NCI-H510A treated with DMSO at 0.1 percent for 48 hours (cell line): ENCODE data around the gene E2F2.

Experiments
- DNase-seq: peaks from one replicate; lab custom pipeline; 2025; lab: John Stamatoyannopoulos, UW

The E2F2 gene

DNA sequence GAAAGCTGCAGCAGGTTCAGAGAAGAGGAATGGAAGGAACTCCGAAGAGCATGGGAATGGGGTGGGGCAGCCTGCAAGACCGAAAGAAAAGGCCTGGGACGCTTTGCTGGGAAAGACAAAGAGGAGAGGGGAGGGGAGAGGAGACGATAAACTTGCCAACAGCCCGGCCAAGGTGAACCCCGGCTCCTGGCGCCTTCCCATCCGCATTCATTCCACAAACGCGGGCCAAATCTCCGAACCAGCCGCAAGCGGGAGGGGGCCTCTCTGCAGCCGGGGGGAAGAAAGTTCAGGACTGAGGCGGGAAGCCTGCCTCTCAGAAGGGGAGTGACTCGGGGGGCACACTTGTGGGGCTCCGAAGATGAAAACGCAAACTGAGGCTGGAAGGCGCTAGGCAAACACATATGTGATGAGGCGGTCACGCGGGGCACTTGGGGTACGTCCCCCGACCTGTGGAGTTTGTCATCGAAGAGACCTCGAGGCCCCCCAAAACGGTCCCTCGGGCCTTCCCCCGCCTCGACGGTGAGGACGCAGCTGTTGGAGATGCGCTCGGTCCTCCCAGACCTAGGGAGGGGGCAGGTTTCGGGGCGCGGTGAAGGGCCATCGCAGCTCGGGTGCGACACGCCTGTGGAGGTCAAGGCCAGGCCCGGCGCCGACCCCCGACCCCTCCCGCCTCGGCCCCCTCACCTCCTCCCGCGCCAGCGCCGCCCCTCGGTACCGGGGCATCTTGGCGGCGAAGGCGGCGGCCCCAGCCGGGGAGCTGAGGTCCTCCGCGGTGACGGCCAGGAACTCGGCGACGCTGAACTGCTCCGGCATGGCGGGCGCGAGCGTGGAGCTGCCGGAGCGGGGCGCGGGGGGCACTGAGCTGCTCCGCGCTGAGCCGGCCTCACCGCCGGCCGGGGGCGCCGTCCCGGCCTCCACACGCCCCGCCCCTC, 47.4 kb downstream of the E2F2 start, which contains the start of gene ASAP3:
ASAP3 (minus strand) TSS at position 859 of the 932 bp plus-strand sequence; CDS start at position 813, 46 bp downstream.
- no peak for DNase-seq

DNA sequence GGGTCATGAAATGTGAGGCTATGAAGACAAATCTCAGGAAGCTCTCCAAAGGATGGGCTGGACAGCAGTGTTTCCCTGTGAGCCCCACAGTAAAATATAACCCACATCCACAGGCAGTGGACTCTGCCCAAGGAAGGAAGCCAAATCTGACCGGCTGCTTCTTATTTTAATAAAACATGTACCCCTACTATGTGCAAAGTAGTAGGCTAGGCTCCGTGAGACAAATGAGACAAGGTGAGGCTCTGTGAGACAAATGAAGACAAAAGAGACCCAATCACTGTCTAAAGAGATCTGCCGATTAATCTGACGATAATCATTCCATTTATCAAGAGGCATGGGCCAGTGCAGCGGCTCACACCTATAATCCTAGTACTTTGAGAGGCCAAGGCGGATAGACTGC, 49.1 kb downstream of the E2F2 start:
- no peak for DNase-seq

DNA sequence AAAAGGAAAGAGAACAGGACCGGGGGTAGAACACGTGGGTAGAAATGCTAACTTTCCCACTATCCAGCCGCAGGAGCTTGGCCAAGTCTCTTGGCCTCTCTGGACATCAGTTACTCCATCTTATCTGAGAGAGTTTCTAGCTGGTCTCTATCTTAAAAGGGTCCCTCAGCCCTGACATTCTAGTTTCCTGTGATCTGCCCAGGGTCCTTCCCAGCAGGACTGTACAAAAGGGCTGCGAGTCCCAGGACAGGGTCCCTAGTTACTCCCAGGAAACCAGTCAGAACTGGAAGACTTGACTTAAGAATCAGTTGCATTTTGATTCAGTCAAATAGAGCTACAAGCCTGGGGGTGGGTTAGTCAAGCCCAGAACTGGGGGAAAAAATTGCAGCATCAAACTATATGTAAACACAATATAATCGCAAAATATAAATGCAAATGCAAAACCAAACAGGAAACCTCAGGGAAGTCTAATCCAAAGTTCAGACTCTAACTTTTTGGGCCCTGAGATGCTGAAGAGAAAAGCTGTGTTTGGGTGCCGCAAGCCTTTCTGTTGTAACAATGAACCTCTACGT, 49.9 kb downstream of the E2F2 start:
- DNase-seq: no peak

DNA sequence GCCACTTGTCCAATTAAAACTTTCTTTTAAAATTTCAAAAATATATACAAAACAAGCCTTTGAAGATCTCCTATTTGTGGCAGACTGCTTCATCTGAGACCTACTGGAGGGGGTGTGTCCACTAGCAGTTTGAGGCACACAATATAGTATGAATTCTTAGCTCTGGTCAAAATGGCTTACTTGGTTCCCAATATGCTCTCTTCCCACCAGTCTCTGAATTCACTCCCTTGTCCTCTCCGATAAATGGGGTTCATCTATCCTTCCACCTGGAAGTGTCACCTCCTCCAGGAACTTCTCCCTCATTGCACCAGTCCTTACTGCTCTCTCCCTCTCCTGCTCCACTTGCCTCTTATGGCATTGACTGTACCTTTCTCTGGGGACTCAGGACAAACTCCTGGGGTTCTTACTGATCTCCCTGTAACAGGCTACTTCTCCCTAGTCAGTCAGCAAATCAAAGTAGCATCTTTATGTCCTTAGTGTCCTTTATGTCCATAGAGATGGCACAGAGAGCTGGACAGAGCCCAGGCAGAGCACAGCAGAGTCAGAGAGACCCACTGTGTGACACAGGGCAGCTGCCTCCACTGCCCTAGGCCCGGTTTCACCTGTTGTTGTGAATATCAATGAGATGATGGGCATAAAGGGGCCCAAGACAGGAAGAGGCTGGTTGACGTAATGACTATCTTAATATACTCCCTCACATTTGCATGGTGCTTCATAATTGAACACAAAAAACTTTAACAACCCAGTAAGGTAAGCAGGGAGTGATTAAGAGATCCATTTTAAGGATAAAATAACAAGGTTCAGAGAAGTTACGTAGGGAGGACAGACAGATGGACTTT, 50.6 kb downstream of the E2F2 start:
- DNase-seq: no peak

GRCh38 chr1:23479666-23479941, 51.4 kb downstream of the E2F2 start:
- DNase-seq: no peak

GRCh38 chr1:23478896-23479665, 52.0 kb downstream of the E2F2 start:
- peak; percentile 18 for DNase-seq

- DNase-seq: no peak
Measured at GRCh38 chr1:23477359-23478144, 53.5 kb downstream of the E2F2 start.

- DNase-seq: no peak
Measured at GRCh38 chr1:23475641-23476040, 55.4 kb downstream of the E2F2 start.

DNA sequence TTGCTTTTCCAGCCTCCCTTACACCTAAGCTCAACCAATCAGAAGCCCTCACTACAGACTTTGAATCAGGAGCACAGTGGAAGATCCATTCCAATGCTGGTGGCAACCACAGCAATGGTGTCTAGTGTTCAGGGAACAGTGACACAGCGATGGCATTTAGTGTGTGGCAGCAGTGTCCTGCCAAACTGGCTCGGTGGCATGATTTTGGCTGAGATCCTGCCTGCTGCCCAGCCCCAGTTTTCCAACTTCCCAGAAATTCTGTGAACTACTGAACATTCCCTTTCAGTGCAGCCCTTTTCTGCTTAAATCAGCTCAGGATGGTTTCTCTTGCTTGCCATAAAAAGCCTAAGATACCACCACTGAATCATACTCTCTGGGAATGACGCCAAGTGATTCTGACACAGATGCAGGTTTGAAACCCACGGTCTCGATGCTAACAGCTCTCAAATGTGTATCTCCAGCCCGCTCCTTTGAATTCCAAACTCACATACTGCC, 55.9 kb downstream of the E2F2 start:
- DNase-seq: no peak

DNA sequence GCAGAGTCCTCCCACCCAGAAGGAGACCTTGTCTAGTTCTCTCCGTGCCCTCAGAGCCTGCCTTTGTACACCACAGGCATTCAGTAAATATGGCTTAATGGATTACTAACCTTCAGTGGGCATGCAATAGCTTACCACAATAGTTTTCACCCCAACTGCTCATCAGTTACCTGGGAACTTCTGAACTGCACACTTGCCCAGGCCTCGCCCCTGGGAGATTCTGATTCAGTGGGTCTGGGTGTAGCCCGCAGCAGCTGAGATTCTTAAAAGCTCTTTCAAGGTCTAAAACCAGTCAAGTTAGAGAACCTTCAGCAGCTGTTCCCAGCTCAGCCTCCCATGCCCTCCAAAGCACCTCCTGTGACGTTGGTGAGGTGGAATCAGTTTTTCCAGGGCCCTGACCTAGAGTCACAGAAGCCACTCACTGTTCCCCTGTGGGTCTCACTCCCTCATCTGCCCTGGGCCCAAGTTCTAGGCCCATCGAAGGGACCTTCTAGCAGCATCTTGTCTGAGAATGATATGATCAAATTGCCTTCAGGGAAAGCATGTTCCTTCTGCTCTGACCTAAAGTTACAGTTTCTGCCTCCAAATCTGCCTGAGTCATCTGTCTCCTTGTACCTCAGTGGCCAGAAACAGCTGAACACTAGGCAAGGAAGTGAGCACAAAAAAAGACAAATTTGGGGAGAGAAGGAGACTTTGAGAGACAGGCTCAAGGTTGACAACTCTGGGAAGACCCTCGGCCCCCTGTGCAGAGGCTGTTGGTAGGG, 57.8 kb downstream of the E2F2 start:
- DNase-seq: no peak

GRCh38 chr1:23472351-23473036, 58.5 kb downstream of the E2F2 start:
- DNase-seq: no peak

DNA sequence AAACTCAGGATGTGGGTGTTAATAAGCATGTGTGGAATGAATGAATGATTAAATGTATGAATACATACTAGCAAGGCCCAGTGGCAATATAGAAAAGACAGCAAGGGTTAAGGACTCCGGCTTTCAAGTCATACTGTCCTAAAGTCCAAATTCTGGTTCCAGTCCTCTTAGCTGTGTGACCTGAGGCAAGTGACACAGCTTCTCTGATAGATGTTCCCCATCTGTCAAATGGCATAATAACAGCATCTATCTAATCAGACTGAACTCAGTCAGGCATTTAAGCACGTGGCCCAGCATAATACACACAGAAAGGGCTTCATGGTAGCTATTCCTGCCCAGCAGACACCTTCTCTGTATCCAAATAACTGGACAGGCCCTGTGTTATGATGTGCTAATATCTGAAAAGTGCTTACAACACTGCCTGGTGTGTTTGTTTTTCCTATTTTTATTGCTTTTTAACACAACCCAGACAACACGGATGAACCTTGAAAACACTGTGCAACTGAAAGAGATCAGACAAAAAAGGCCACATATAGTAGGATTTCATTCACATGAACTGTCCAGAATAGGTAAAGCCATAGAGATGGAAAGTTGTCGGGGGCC, 59.5 kb downstream of the E2F2 start:
- no peak for DNase-seq

DNA sequence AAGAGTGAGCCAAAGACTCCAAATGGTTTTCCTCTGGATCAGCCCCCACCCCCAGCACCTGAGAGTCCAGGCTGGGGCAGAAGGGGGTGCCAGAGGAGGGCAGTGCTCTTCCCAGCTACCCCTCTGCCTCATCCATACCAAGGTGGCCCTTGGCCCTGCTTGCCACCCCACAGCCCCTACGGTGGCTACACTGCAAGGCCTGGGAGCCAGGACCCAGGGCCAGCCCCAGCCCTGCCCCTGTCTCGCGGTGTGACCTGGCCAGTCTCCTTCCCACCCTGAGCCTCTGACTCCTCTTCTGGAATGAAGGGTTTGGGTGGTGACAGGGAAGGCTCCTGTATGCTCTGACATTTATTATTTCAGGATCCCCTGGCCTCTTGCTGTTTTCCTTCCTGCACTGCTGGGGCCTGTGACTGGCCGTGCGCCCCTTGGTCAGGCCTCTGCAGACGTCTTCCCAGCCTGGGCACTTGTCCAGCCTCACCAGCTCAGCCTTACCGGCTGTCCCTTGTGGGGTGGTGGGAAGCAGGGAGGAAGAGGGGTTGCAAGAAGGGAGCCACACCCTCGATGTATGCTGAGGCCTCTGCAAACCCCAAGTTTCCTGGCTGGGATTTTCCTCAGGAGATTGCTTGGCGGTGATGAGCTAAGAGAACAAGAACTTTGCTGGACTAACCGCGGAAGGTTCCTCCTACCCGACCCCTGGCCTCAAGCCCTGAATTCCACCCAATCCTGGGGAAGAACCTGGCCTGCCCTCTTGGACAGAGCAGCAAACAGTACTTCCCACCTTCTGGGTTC, 60.6 kb downstream of the E2F2 start:
- DNase-seq: no peak

DNA sequence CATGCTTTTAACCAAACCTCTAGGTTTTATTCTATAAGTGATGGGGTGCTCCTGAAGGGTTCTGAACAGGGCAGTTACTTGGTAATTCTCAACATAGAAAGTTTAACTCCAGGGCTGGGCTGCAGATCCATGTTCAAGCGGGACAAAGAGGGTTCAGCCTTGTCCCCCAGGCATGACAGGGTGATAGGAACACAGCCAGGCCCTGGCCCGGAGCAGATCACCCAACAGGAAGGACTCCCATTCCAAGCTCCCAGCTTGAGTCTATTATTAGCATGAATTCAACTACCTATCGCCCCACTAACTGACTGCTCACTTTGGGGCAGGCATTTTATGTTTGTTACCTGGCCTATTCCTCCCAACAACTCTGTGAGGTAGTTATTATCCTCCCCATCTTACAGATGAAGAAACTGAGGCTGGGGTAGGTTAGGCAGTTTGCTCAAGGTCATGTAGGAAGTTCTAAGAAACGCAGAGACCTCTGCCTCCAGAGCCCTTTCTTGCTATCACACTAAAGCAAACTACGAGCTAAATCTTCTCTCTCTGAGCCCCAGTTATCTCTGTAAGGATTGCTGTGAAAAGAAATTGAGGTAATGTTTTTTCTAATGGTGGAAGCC, 61.6 kb downstream of the E2F2 start:
- no peak for DNase-seq

GRCh38 chr1:23466423-23466989, 64.5 kb downstream of the E2F2 start:
- no peak for DNase-seq

GRCh38 chr1:23463286-23463685, 67.7 kb downstream of the E2F2 start:
- no peak for DNase-seq

DNA sequence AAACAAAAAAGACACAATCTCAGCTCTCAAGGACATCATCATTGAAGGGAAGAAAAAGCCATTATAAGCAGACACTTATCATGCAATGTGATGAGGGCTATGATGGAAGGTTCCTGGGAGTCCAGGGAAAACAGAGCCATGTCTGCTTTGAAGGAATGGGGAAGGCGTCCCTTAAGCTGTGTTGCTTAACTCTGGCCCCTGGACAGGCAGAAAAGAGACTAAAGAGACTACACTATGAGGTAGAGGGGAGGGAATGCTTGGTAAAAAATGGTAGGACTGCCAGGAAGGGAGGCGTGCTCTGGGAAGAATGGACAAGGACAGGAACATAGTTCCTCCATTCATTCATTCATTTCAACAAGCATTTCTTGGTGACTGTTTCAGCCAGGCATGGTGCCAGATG, 68.3 kb downstream of the E2F2 start:
- DNase-seq: no peak

- DNase-seq: no peak
Measured at GRCh38 chr1:23461050-23461449, 70.0 kb downstream of the E2F2 start.
